Peyer's patch (tissue), 4 donors: ENCODE data around the gene TMEM141. TPM values are rescaled to one million over a fixed set of nuclear protein-coding genes. Genes with fewer than 3 reads are reported as not detected.

Source experiments
- small RNA-seq, 2 donors: library from RNA; depleted of rRNA; stranded (forward); fragments of <200 nt; gene quantifications; one replicate each; pipeline ENCODE3, GENCODE V24; 2016
- total RNA-seq, 4 donors: library from RNA; depleted of rRNA; stranded (reverse); fragments of >200 nt; gene quantifications; one replicate each; pipeline ENCODE4 v1.1.0, GENCODE V29; 2016

Gene TMEM141
- total RNA-seq, 4 donors from 2014 or later, result 52.0 to 240 (median 187) TPM

Small RNA genes within 50 kb of the gene (small RNA-seq; reads per million reads assigned to genes)
- 0 reads per million in 2 donors for gene AL355987.2
- 0 reads per million in 2 donors for gene ATP6V1G1P3
- gene MIR4292, result 0 reads per million in 2 donors
- gene MIR6722, result 0 reads per million in 2 donors

Other genes starting within 250 kb of the TMEM141 start
- gene NOTCH1, start 245.3 kb upstream of the TMEM141 start, total RNA-seq, result 10 to 100 TPM; 38.2 to 95.7 (median 53.8) TPM
- 10 to 100 TPM; 21.5 to 77.6 (median 46.0) TPM for gene EGFL7, start 128.4 kb upstream of the TMEM141 start, total RNA-seq
- gene AGPAT2, start 103.9 kb upstream of the TMEM141 start, total RNA-seq, result 100 to 1,000 TPM in 3 of 4 donors, 10 to 100 TPM in 1; 97.4 to 802 (median 479) TPM
- gene DIPK1B, start 78.8 kb upstream of the TMEM141 start, total RNA-seq, result 1 to 10 TPM in 3 of 4 donors, under 1 TPM in 1; 0.70 to 5.8 (median 2.6) TPM
- gene LCN10, start 48.4 kb upstream of the TMEM141 start, total RNA-seq, result 10 to 100 TPM in 1 of 4 donors, 1 to 10 TPM in 3; 1.1 to 28.1 (median 4.4) TPM
- gene LCN6, start 42.8 kb upstream of the TMEM141 start, total RNA-seq, result 10 to 100 TPM in 1 of 4 donors, 1 to 10 TPM in 3; 4.7 to 17.3 (median 5.6) TPM
- gene LCN8, start 33.1 kb upstream of the TMEM141 start, total RNA-seq, result not detected
- gene LCN15, start 26.8 kb upstream of the TMEM141 start, total RNA-seq, result 1 to 10 TPM in 2 of 4 donors, not detected in 2; 1.5 to 9.3 TPM
- 10 to 100 TPM; 16.6 to 69.9 (median 46.0) TPM for gene CCDC183, start 5.0 kb downstream of the TMEM141 start, total RNA-seq
- 100 to 1,000 TPM in 3 of 4 donors, 10 to 100 TPM in 1; 98.4 to 187 (median 134) TPM for gene RABL6, start 16.6 kb downstream of the TMEM141 start, total RNA-seq
- 10 to 100 TPM in 2 of 4 donors, 1 to 10 TPM in 2; 4.1 to 17.4 (median 9.2) TPM for gene AJM1, start 51.1 kb downstream of the TMEM141 start, total RNA-seq
- 100 to 1,000 TPM in 2 of 4 donors, 10 to 100 TPM in 2; 66.0 to 120 (median 96.5) TPM for gene PHPT1, start 58.1 kb downstream of the TMEM141 start, total RNA-seq
- gene MAMDC4, start 61.0 kb downstream of the TMEM141 start, total RNA-seq, result 10 to 100 TPM; 30.8 to 50.4 (median 41.4) TPM
- 100 to 1,000 TPM; 299 to 676 (median 475) TPM for gene EDF1, start 75.0 kb downstream of the TMEM141 start, total RNA-seq
- gene TRAF2, start 95.2 kb downstream of the TMEM141 start, total RNA-seq, result 10 to 100 TPM; 17.5 to 75.1 (median 22.2) TPM
- 100 to 1,000 TPM; 247 to 470 (median 336) TPM for gene FBXW5, start 153.4 kb downstream of the TMEM141 start, total RNA-seq
- 100 to 1,000 TPM in 1 of 4 donors, 10 to 100 TPM in 2, not detected in 1; 24.9 to 148 (median 66.2) TPM for gene C8G, start 153.9 kb downstream of the TMEM141 start, total RNA-seq
- gene LCN12, start 160.9 kb downstream of the TMEM141 start, total RNA-seq, result 1 to 10 TPM in 3 of 4 donors, not detected in 1; 1.8 to 8.7 (median 7.9) TPM
- gene PTGDS, start 186.2 kb downstream of the TMEM141 start, total RNA-seq, result 10 to 100 TPM in 2 of 4 donors, 1 to 10 TPM in 2; 1.2 to 21.5 (median 7.8) TPM
- under 1 TPM in 2 of 4 donors, not detected in 2; 0.28 to 0.83 TPM for gene LCNL1, start 191.6 kb downstream of the TMEM141 start, total RNA-seq
- 10 to 100 TPM; 52.3 to 92.4 (median 63.0) TPM for gene PAXX, start 201.1 kb downstream of the TMEM141 start, total RNA-seq
- gene CLIC3, start 205.2 kb downstream of the TMEM141 start, total RNA-seq, result 1 to 10 TPM in 1 of 4 donors, not detected in 3; 3.3 TPM
- 10 to 100 TPM; 46.4 to 69.0 (median 49.0) TPM for gene ABCA2, start 236.9 kb downstream of the TMEM141 start, total RNA-seq
- not detected for gene FUT7, start 240.7 kb downstream of the TMEM141 start, total RNA-seq